Measurements from ENCODE around the gene CHMP3.

DNA sequence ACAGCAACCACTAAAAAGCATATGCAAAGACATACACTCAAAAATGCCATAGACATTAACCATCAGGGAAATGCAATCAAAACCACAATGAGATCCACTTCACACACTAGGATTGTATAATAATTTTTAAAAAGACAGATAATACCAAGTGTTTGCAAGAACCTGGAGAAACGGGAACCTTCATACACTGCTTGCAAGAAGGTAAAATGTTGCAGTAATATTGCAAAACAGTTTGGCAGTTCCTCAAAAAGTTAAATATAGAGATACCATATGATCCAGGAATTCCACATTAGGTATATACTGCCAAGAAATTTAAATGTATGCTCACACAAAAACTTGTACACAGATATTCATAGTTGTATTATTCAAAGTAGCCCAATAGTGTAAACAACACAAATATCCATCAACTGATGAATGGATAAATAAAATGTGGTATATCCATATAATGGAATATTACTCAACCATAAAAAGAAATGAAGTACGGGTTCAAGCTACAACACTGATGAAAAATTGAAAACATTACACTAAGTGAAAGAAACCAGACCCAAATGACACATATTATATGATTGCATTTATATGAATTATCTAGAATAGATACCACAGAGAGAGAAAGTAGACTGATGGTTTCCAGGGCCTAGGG lies 14.7 kb upstream of the CHMP3 start:
- no peak for TF ChIP-seq CTCF (IDR thresholded peaks at IDR 0.05)
- no peak for TF ChIP-seq EZH2 (IDR thresholded peaks at IDR 0.05; ENCODE audit: borderline replicate concordance, insufficient read depth, low read depth, low read length, poor library complexity, severe bottlenecking)

Data from B cell (primary cell).